Measurements from ENCODE around the gene EPHB2.

EPHB2 gene

GRCh38 chr1:22781483-22781882 is 70.8 kb downstream of the EPHB2 start:
- H3K9me2 ChIP-seq (replicated peaks; ENCODE audit: low read depth, low read length) = no peaks in the 10 kb centered on the region
- no peak for TF ChIP-seq EZH2phosphoT487 (IDR thresholded peaks at IDR 0.05; ENCODE audit: borderline replicate concordance)
- TF ChIP-seq, protein P1, sequence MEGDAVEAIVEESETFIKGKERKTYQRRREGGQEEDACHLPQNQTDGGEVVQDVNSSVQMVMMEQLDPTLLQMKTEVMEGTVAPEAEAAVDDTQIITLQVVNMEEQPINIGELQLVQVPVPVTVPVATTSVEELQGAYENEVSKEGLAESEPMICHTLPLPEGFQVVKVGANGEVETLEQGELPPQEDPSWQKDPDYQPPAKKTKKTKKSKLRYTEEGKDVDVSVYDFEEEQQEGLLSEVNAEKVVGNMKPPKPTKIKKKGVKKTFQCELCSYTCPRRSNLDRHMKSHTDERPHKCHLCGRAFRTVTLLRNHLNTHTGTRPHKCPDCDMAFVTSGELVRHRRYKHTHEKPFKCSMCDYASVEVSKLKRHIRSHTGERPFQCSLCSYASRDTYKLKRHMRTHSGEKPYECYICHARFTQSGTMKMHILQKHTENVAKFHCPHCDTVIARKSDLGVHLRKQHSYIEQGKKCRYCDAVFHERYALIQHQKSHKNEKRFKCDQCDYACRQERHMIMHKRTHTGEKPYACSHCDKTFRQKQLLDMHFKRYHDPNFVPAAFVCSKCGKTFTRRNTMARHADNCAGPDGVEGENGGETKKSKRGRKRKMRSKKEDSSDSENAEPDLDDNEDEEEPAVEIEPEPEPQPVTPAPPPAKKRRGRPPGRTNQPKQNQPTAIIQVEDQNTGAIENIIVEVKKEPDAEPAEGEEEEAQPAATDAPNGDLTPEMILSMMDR (conservative IDR thresholded peaks at IDR 0.05; ENCODE audit: low read length) = no peak
- H3K9me3 ChIP-seq (ENCODE audit: insufficient read depth, low read depth, low read length) = no peaks in the 10 kb centered on the region
- no peaks in the 10 kb centered on the region for H3K27me3 ChIP-seq (ENCODE audit: insufficient read depth, low read length, poor library complexity, severe bottlenecking)
- no peak overlapping the region for H3K9ac ChIP-seq (ENCODE audit: low read depth, low read length, poor library complexity, severe bottlenecking)
- no peak overlapping the region for H3K4me2 ChIP-seq (ENCODE audit: low read depth, low read length, poor library complexity, severe bottlenecking)
- no peaks in the 10 kb centered on the region for H3F3A ChIP-seq (ENCODE audit: low read depth)
- H4K20me1 ChIP-seq (ENCODE audit: insufficient read depth, low read length, poor library complexity, severe bottlenecking) = no peaks in the 10 kb centered on the region
- H3K4me3 ChIP-seq (ENCODE audit: low read length, poor library complexity, severe bottlenecking) = no peak overlapping the region
- no peak overlapping the region for H2AFZ ChIP-seq (ENCODE audit: low read length)
- no peaks in the 10 kb centered on the region for H3K79me2 ChIP-seq (ENCODE audit: insufficient read depth, low read length)
- no peaks in the 10 kb centered on the region for H3K36me3 ChIP-seq (ENCODE audit: insufficient read depth, low read length)
- no peaks in the 10 kb centered on the region for H3K4me1 ChIP-seq (ENCODE audit: insufficient read depth, low read length, poor library complexity, severe bottlenecking)

DNA sequence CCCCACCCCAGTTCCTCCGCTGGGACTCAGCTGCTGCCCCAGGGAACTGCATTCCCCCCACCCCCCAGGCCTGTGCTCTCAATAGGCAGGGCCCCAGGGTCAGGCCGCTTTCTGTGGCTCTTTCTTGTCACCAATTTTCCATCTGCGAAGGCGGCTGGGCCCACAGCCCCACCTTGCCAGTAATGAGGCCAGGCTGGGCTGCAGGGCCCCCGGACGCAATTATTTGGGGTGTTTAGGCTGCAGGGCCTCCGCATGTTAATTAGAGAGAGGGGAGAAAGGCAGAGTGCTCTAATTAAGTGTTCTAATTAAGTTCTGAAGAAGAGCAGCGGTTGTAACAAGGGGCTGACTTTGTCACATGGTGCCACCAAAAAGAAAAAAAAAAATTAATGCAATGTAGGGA is 71.8 kb downstream of the EPHB2 start:
- Histone ChIP-seq H2AFZ (ENCODE audit: low read length) (no peak overlapping the region), H3K9me2 (replicated peaks; ENCODE audit: low read depth, low read length) (no peaks in the 10 kb centered on the region), H3K4me1 (ENCODE audit: insufficient read depth, low read length, poor library complexity, severe bottlenecking) (no peaks in the 10 kb centered on the region), H3K4me3 (ENCODE audit: low read length, poor library complexity, severe bottlenecking) (no peak overlapping the region), H3K9me3 (ENCODE audit: insufficient read depth, low read depth, low read length) (no peaks in the 10 kb centered on the region), H3F3A (ENCODE audit: low read depth) (no peaks in the 10 kb centered on the region), H3K27me3 (ENCODE audit: insufficient read depth, low read length, poor library complexity, severe bottlenecking) (no peaks in the 10 kb centered on the region), H3K4me2 (ENCODE audit: low read depth, low read length, poor library complexity, severe bottlenecking) (no peak overlapping the region), H3K9ac (ENCODE audit: low read depth, low read length, poor library complexity, severe bottlenecking) (no peak overlapping the region), H3K79me2 (ENCODE audit: insufficient read depth, low read length) (no peaks in the 10 kb centered on the region), H3K36me3 (ENCODE audit: insufficient read depth, low read length) (no peaks in the 10 kb centered on the region), H4K20me1 (ENCODE audit: insufficient read depth, low read length, poor library complexity, severe bottlenecking) (no peaks in the 10 kb centered on the region)
- TF ChIP-seq EZH2phosphoT487 (IDR thresholded peaks at IDR 0.05; ENCODE audit: borderline replicate concordance) = no peak
- TF ChIP-seq, protein P1 (conservative IDR thresholded peaks at IDR 0.05; ENCODE audit: low read length) = no peak

DNA sequence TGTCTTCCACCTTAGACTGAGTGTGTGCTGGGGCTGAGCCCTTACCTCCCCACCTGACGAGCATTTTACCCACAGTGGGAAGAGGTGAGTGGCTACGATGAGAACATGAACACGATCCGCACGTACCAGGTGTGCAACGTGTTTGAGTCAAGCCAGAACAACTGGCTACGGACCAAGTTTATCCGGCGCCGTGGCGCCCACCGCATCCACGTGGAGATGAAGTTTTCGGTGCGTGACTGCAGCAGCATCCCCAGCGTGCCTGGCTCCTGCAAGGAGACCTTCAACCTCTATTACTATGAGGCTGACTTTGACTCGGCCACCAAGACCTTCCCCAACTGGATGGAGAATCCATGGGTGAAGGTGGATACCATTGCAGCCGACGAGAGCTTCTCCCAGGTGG is 73.7 kb downstream of the EPHB2 start:
- H3F3A ChIP-seq (ENCODE audit: low read depth) = no peaks in the 10 kb centered on the region
- H3K4me1 ChIP-seq (ENCODE audit: insufficient read depth, low read length, poor library complexity, severe bottlenecking) = no peaks in the 10 kb centered on the region
- no peaks in the 10 kb centered on the region for H3K36me3 ChIP-seq (ENCODE audit: insufficient read depth, low read length)
- no peaks in the 10 kb centered on the region for H3K9me3 ChIP-seq (ENCODE audit: insufficient read depth, low read depth, low read length)
- no peaks in the 10 kb centered on the region for H3K9me2 ChIP-seq (replicated peaks; ENCODE audit: low read depth, low read length)
- no peaks in the 10 kb centered on the region for H3K27me3 ChIP-seq (ENCODE audit: insufficient read depth, low read length, poor library complexity, severe bottlenecking)
- no peak overlapping the region for H2AFZ ChIP-seq (ENCODE audit: low read length)
- H3K4me3 ChIP-seq (ENCODE audit: low read length, poor library complexity, severe bottlenecking) = no peak overlapping the region
- no peaks in the 10 kb centered on the region for H3K79me2 ChIP-seq (ENCODE audit: insufficient read depth, low read length)
- H4K20me1 ChIP-seq (ENCODE audit: insufficient read depth, low read length, poor library complexity, severe bottlenecking) = no peaks in the 10 kb centered on the region
- H3K9ac ChIP-seq (ENCODE audit: low read depth, low read length, poor library complexity, severe bottlenecking) = no peak overlapping the region
- TF ChIP-seq, protein P1 (conservative IDR thresholded peaks at IDR 0.05; ENCODE audit: low read length) = no peak
- no peak for TF ChIP-seq EZH2phosphoT487 (IDR thresholded peaks at IDR 0.05; ENCODE audit: borderline replicate concordance)
- no peak overlapping the region for H3K4me2 ChIP-seq (ENCODE audit: low read depth, low read length, poor library complexity, severe bottlenecking)

Measured in Loucy (cell line).